ENCODE data around the gene KIF6. TPM values are rescaled to one million over a fixed set of nuclear protein-coding genes. Genes with fewer than 3 reads are reported as not detected.

Gene KIF6
- total RNA-seq, 1 donor from 2014 or later, result not detected

DNA sequence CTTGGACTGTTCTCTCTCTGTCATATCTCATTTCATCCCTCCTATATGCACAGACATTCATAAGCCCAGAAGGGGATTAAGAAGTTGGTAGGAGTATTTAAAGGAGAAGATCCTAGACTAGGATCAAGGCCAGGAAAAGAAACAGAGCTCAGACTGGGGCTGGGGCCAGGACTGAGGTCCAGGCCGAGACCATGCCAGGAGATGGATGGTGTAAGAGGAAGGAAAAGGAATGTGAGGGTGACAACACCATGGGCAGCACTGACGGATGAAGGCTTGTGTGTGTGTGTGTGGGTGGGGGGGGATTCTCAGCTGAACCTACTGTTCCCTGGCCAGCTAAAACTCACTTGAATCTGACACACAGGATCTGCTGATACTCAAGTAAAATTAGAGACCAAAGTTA lies 182.1 kb downstream of the KIF6 start:
- ChIA-PET CTCF (no interaction called here), POLR2A (no interaction called here)
- intact Hi-C loops (cut with micrococcal nuclease), result no loop called here
- Mint-ChIP-seq H3K4me1 (no peaks in the 10 kb centered on the region), H3K27me3 (peaks cover 3% of the 10 kb centered on the region), H3K36me3 (ENCODE audit: low read depth) (no peaks in the 10 kb centered on the region), H3K27ac (no peak overlapping the region), H3K4me3 (no peak overlapping the region), H3K9me3 (no peaks in the 10 kb centered on the region)
- DNase-seq, result no peak
- no peak for ATAC-seq (ENCODE audit: low read depth)
- TF ChIP-seq, protein P1, sequence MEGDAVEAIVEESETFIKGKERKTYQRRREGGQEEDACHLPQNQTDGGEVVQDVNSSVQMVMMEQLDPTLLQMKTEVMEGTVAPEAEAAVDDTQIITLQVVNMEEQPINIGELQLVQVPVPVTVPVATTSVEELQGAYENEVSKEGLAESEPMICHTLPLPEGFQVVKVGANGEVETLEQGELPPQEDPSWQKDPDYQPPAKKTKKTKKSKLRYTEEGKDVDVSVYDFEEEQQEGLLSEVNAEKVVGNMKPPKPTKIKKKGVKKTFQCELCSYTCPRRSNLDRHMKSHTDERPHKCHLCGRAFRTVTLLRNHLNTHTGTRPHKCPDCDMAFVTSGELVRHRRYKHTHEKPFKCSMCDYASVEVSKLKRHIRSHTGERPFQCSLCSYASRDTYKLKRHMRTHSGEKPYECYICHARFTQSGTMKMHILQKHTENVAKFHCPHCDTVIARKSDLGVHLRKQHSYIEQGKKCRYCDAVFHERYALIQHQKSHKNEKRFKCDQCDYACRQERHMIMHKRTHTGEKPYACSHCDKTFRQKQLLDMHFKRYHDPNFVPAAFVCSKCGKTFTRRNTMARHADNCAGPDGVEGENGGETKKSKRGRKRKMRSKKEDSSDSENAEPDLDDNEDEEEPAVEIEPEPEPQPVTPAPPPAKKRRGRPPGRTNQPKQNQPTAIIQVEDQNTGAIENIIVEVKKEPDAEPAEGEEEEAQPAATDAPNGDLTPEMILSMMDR (IDR thresholded peaks at IDR 0.05), result no peak

DNA sequence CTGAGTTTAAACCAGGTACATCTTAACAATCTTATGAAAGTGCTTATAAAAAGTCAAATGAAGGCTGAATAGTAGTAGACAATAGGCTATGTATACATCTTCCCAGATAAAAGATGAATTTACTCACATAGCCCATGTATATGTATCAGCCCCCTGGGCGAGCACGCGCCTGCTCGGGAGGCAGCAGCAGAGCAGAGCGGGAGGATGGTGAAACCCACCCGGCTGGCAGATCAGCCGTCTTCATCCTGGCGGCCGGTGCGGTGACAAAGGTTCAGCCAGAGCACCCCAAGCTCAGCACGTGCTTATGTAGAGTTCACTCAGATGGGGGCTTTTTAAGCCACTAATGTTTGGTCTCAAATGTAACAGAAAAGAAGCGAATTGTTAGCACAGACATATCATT lies 184.8 kb downstream of the KIF6 start:
- H3K4me1 Mint-ChIP-seq, result no peaks in the 10 kb centered on the region
- CTCF ChIA-PET, result no interaction called here

DNA sequence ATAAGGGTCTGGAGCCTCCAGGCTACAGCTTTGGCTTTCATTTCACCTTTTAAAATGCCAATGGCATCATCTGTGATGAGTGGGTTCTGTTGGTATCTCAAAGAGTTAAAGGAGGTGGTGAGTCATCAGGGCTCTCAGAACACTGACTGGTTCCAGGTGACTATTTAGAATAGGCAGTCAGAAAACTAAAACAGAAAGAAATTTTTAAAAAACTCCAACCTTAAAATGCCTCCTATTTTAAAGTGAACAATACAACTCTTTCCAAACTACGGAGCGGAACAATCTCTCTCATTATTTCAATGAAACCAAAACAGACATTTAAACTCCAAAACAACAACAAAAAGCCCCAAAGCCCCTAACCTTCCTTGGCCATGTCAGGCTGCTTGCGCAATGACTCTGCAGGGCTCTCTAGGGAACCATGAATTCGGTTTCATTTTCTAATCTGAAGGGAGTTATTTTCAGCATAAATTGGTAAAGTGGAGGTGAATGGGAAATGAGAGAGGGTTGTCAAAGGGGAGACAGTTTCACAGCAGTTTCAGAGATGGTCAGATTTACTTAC lies 194.9 kb downstream of the KIF6 start:
- TF ChIP-seq, protein P1 (IDR thresholded peaks at IDR 0.05), result no peak
- peaks cover 9% of the 10 kb centered on the region for H3K27me3 Mint-ChIP-seq
- DNase-seq (no peak), ATAC-seq (ENCODE audit: low read depth) (peak; percentile 90)
- H3K4me1 Mint-ChIP-seq, result peaks cover 14% of the 10 kb centered on the region
- H3K36me3 Mint-ChIP-seq (ENCODE audit: low read depth), result no peaks in the 10 kb centered on the region
- ChIA-PET POLR2A (no interaction called here), CTCF (no interaction called here)
- no peaks in the 10 kb centered on the region for H3K9me3 Mint-ChIP-seq
- intact Hi-C loops (cut with micrococcal nuclease), result no loop called here
- H3K4me3 Mint-ChIP-seq, result peak overlapping the region; percentile 64
- peak overlapping the region; percentile 69 for H3K27ac Mint-ChIP-seq

More for the DNA sequence above, 184.8 kb downstream of the KIF6 start:
- POLR2A ChIA-PET, result no interaction called here
- Mint-ChIP-seq H3K27ac (no peak overlapping the region), H3K4me3 (no peak overlapping the region), H3K9me3 (no peaks in the 10 kb centered on the region), H3K36me3 (ENCODE audit: low read depth) (no peaks in the 10 kb centered on the region), H3K27me3 (peaks cover 2% of the 10 kb centered on the region)
- TF ChIP-seq, protein P1 (IDR thresholded peaks at IDR 0.05), result no peak
- ATAC-seq (ENCODE audit: low read depth) (no peak), DNase-seq (no peak)
- intact Hi-C loops (cut with micrococcal nuclease), result no loop called here

DNA sequence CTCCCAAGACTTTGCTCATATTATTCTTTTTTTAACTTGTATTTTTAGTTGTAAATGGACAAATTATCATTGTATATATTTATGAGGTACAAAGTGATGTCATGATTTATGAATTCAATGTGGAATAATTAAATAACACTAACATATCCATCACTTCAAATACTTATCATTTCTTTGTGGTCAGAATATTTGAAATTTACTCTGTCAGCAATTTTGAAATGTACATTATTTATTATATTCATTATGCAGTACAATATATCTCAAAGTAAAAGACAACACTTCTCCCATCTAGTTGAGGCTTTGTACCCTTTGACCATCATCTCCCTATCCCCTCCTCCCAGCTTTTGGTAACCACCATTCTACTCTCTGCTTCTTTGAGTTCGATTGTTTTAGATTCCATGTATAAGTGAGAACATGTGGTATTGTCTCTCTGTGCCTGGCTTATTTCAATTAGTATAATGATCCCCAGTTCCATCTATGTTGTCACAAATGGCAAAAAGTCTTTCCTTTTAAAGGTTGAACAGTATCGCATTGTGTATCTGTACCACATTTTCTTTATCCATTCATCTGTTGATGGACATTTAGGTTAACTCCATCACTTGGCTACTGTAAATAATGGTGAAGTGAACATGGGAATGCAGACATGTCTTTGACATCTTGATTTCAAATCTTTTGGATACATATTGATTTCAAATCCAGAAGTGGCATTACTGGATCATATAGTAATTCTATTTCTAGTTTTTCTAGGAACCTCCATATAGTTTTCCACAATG lies 197.2 kb downstream of the KIF6 start:
- ChIA-PET CTCF (no interaction called here), POLR2A (no interaction called here)
- no peak overlapping the region for H3K27ac Mint-ChIP-seq
- peaks cover 9% of the 10 kb centered on the region for H3K27me3 Mint-ChIP-seq
- TF ChIP-seq, protein P1 (IDR thresholded peaks at IDR 0.05), result no peak
- H3K4me1 Mint-ChIP-seq, result peaks cover 14% of the 10 kb centered on the region
- no peaks in the 10 kb centered on the region for H3K36me3 Mint-ChIP-seq (ENCODE audit: low read depth)
- intact Hi-C loops (cut with micrococcal nuclease), result no loop called here
- ATAC-seq (ENCODE audit: low read depth), result no peak
- H3K9me3 Mint-ChIP-seq, result no peaks in the 10 kb centered on the region
- H3K4me3 Mint-ChIP-seq, result no peak overlapping the region
- no peak for DNase-seq

DNA sequence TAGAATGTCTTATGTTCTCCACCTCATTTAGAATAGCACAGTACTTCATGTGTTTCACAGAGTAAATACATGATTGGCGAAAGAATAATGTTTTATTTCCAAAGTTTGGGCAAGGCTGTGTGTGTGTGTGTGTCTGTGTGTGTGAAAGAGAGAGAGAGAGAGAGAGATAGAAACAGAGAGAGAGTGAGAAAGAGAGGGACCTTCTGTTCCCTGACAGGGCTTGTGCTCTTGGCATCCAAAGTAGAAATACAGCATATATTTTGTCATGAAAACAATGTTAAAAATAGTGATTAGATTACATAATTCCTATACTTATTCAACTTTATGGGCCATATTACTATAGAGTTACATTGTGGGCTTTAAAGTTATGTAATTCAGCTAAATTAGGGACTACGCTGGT lies 201.2 kb downstream of the KIF6 start:
- Mint-ChIP-seq H3K9me3 (no peaks in the 10 kb centered on the region), H3K4me1 (no peaks in the 10 kb centered on the region), H3K4me3 (no peak overlapping the region), H3K27ac (no peak overlapping the region), H3K36me3 (ENCODE audit: low read depth) (no peaks in the 10 kb centered on the region), H3K27me3 (peaks cover 6% of the 10 kb centered on the region)
- ATAC-seq (ENCODE audit: low read depth) (no peak), DNase-seq (no peak)
- ChIA-PET POLR2A (no interaction called here), CTCF (no interaction called here)
- intact Hi-C loops (cut with micrococcal nuclease), result no loop called here
- TF ChIP-seq, protein P1 (IDR thresholded peaks at IDR 0.05), result no peak
